Kasumi-1 (cell line): ENCODE results near the gene CSGALNACT2.
"Not testable (repeated sequence)": the region's sequence is repeated elsewhere in the genome, so short reads cannot be mapped to it uniquely, and the experiment has no call there.

Experiments used
- DNase-seq, 2 experiments: peaks; one replicate each; lab custom pipeline; 2025; lab: John Stamatoyannopoulos, UW

Gene CSGALNACT2

DNA sequence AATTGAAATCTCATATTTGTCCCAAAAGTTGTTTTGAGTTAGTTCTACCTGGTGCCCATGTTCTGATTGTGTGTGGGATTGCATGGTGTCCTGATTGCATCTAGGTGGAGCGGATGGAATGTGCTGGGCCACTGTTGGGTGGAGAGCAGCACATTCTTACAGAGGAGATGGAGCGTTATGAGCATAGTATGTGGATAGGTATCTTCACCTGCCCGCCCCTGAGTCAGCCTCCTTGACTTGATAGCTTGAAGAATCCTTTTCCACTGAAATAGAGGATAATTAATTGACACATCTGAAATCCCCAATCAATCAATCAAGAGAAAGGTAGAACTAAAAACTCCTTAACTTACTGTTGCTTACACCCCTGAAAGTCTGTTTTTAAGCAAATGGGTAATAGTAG, 45.5 kb downstream of the CSGALNACT2 start:
- DNase-seq, result not testable (repeated sequence)

DNA sequence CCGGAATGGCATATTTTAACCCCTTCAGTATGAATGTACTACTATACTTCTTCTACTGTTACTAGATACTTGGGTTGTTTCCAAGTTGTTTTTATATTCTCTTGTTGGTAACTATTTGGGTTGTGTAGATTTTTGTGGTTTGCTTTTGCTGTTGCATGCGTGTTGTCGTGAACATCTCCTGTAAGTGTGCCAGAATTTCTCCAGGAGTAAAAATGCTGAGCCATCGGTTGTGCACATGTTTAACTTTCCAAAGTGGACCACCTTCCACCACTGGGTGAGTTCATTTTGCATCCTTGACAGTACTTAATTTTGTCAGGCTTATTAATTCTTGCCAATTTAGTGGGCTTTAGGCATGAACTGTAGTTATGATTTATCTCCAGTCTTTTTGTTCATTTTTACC, 47.9 kb downstream of the CSGALNACT2 start:
- no peak for DNase-seq

DNA sequence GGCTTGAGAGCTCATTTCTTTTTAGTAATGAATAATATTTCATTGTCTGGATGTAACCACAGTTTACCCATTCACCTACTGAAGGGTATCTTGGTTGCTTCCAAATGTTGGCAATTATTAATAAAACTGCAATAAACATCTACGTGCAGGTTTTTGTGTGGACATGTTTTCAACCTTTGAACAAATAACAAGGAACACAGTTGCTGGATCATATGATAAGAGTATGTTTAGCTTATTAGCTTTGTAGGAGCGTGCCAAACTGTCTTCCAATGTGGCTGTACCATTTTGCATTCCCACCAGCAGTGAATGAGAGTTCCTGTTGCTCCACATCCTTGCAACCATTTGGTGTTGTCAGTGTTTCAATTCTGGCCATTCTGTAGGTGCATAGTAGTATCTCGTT, 49.0 kb downstream of the CSGALNACT2 start:
- DNase-seq, result no peak

DNA sequence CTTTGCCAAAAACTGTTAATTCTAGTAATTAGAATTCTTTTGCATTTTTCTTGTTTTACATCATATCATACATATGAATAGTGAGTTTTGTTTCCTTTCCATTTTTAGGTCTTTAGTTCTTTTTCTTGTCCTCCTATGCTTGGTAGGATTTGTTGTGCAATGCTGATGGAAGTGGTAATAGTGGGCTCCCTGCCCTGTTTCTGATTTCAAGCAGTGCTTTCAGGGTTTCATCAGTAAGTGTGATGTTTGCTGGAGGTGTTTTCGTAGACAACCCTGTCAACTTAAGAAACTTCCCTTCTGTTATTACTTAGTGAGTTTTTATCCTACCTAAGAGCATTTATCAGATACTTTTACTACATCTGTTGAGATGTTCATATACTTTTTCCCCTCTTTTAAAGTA, 50.5 kb downstream of the CSGALNACT2 start:
- no peak for DNase-seq

DNA sequence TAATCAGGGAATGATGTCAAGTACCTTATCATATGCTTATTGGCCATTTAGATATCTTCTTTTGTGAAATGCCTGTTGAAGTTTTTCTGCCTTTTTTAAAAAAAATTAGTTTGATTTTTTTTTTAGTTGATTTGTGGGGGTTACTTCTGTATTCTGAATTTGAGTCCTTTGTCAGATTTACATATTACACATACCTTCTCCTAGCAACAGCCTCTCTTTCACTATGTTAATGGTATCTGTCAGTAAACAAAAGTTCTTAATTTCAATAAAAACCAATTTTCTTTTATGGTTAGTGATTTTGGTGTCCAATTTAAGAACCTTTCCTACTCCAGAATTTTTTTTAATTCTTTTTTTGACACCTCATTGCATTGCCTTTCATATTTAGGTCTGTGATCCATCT, 52.0 kb downstream of the CSGALNACT2 start:
- DNase-seq, result no peak

DNA sequence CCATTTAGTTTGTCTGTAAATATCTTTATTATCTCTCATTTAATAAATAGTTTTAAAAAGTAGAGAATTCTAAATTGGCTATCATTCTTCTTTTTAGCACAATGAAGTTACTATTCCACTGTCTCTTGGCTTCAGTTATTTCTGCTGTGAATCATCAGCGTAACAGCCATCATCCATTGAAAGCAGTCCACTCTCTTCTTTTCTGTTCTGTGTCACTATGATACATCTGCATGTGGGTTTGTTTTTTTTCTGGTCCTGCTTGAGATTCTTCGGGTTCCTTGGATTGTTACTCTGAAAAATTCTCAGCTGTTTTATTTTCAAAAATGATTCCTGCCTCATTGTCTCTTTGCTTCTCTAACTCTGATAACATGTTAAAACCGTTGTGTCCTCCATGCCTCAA, 52.5 kb downstream of the CSGALNACT2 start:
- no peak for DNase-seq

DNA sequence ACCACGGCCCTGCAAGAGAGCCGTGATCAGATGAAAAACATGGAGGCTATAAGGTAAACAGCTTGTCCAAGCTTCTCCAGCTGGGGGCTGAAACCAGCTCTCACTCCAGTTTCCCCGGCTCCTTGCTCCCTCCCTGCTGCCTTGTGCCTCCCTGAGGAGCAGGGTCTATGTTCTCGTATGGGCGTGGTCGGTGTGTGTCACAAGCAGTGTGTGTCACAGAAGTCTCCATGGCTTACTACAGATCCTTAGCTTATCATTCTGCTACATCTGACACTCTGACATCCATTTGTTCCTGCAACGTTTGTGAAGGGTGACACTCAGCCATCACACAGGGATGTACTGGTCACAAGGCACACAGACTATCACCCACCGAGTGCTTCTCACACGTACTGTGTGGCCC, 54.6 kb downstream of the CSGALNACT2 start:
- no peak for DNase-seq

DNA sequence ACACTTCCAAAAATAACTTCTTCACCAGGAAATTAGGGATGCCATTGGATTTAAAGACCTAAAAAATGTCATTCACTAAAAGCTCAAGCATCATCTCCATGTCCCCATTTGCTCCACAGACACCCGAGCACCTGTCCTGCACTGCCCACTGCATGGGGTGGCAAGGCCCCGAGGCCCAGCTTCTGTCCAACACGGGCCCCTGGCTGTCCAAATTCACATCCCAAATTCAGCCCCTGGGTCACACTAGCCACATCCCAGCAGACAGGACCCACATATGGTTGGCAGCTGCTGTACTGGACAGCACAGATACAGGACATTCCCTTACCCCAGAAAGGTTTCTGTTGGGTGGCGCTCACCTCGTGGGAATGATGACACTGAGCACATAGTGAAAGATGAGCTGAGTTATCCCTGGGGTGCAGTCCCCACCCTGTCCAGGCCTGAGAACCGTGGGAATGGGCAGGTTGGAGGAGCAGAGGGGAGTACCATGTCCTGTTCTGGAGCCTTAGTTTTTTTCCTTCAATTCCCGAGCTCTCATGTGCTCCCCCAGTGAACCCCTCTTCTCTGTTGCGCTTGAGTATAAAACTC, 55.3 kb downstream of the CSGALNACT2 start:
- DNase-seq, result no peak

DNA sequence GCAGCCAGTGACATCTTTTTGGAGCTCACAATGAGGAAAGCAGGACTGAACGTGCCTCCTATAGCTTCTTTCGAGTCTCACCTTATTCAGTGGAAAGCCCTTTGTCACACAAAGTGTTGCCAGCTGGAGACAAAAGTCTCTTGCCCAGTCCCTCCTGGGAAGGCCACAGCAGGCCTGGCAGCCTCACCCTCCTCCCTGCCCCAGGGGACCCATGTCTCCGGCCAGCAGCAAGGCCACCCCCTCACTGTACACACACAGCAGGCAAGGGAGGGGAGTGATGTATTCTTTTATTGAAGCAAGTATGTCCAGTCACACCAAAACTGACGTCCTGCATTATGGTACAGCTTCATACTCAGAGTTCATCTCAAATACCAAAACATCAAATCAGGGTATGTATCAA, 56.0 kb downstream of the CSGALNACT2 start:
- DNase-seq, result no peak

DNA sequence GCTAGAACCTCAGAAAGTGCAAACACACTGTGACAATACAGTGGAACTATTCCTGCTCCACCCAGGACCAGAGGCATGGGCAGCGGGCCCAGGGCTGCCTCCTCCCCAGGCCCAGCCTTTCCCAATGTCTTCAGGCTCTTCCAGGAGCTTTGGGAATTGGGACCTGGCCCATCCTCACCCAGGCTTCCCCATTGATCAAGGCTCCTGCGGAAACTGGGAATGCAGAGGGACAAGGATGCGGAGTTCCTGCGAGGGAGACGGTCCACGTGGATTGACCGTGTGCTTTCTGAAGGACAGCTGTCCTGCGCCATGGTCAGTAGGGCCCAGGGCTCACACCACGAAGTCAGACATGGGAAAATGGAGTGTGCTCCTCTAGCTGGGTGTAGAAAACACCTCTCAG, 56.6 kb downstream of the CSGALNACT2 start:
- DNase-seq, result no peak

DNA sequence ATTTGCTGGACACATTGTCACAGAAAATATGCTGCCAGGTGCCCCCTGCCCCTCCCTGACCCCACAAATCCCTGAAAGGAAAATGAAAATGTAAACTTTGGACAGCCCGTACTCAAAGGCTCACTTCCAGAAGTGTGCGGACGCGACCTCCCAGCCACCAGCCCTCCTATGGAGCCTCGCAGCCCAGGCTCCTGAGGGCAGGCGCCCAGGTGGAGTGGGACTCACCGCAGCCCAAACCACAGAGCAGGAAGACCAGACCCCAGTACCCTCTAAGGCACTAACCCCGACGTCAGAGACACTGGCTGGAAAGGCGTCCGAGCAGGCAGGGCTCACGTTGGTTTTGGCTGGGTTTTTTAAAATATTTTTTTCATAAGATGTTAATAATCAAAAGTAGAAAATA, 57.3 kb downstream of the CSGALNACT2 start:
- DNase-seq, result no peak

DNA sequence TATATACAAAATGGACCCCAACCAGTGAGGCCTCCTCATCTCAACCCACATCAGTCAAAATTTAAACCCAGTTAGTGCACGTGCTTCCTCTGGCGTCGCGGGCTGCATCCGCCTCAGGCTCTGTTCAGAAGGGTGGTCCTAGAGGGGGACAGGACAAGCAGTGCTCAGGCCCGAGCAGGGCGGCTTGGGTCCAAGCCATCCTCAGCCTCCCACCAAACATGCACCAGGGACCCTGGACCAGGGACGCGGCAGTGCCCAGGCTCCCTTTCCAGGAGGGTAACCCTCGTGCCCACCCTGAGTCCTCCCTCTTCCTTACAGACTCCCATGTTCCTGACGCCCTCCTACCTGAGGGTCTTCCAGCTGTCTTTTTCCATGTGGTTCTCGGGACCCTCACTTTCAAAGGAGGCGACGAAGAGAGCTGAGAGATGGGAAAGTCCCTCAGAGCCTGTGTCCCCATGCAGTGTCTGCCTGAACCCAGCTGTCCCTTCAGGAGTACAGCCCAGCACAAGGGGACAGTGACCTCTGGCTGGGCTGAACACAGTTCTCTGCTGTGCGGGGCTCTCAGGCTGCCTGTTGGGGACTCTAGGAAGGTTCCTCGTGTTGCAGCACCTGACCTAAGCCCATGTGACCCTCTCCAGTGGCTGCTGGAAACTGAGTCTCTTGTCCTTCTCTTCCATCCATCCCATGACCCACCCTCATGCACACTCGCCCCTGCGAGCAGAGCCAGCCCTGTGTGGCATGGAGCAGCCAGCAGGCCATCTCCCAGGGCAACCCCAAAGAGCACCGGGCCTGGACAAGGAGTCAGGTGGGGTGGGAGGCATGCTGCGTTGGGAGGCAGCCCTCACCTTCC, 58.1 kb downstream of the CSGALNACT2 start:
- DNase-seq, result no peak

DNA sequence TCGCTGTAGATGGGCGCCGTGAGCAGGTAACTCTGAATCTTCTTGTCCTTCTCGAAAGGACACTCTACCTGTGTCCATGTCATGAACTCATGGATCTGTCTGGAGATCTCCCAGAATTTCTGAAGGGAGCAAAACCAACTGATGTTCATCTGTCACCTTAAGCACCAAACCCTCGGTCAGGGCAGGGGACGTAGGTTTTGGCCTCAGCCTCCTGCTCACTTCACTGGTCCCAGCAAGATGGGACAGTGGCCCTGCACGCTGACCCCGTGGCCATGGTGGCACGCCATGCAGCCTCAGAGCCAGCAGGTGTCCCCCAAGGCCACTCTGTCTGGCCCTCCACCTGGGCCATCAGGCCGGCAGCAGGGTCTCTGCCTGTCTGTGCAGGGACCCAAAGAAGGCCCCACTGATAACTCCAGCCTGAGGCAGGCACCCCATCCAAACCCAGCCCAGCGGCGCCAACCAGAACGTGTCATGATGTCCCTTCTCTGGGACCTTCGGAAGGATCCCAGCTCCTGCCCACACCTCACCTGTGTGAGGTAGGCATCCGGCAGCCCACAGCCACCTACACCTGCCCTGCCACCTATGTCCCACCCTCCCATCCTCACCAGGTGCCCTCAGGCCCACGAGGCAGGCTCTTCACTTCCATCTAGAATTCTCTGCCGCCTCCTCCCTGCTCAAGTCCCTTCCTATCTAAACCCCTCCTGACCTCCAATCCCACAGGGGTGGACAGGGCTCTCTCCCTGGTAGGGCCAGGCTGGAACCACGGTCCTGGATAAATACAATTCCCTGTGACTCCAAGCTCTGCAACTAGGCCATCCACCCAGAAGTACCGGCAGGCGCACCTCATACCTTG, 59.0 kb downstream of the CSGALNACT2 start:
- DNase-seq, result no peak

DNA sequence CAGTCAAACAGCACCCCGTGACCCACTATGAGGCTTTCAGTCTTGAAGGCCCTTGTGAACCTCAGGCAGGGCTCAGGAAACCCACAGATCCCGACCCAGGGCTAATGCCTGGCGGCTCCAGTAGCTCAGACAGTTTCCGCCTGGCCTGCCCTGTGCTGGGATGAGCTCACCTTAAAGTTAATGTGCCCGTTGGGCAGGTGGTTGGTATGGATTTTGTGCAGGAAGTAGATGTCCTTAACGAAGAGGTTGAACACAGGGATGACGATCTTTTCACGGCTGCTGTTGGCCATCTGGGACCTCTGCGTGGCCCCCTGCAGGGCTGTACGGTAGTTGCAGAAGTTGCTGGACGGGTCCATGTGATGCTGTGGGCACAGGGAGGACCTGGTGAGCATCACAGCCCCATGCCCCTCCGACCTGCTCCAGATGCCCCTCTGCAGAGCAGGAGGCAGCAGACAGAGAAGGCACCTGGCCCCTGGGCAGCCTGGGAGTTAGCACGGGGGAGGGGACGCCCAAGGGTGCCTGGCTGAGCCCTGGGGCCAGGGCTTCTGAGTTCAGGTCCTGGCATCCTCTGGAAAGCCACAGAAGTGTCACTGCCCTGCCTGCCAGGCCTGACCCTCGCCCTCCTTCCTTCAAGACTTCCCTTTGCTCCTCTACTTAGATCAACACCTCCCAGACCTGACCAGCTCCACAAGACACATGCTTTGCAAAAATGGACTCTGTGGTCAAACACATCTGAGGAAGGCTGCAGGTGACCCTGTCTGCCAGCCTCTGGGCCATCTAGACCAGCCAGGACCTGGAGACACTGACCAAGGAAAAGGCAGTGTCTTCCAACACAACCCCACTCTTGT, 59.8 kb downstream of the CSGALNACT2 start:
- DNase-seq, result peak; percentile 37 to 46

DNA sequence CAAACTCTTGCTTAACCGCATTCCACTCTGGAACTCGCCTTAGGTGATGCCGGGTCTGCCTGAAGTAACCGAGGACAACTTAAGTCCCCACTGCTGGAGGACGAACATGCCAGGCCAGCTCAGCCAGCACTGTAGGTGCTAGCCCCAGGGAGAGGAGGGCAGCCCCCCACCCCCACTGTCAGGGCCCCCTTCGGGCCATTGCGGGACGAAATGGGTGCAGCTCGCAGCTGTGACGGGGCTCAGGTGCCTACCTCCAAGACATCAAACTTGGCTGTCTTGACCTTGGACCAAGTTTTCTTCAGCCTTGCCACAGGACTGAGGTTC, 60.4 kb downstream of the CSGALNACT2 start:
- no peak for DNase-seq

DNA sequence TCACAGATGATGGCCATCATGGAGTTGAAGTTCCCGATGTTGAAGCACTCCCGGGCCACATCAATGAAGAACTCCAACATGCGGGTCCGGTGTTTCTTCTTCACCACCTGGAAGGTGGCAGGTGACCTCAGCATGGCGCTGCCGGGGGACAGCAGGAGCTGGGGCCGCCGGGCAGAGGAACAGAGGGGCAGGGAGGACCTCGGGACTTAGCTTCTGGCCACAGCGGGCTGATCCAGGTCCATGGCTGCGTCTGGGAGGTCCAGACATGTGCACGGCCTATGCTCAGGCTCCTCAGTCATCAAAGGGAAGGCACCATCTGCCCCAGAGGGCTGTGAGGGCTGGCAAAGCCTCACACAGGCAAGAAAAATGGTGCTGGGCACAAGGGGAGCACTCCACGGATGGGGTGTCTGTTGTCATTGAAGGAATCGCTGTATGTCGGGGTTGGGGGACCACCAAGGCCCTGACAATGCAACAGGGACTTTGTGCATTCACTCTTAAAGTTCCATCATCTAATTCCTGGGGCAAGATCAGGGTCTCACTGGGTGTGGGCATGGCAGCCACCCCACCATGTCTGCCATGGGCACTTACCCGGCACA, 60.9 kb downstream of the CSGALNACT2 start:
- no peak for DNase-seq

DNA sequence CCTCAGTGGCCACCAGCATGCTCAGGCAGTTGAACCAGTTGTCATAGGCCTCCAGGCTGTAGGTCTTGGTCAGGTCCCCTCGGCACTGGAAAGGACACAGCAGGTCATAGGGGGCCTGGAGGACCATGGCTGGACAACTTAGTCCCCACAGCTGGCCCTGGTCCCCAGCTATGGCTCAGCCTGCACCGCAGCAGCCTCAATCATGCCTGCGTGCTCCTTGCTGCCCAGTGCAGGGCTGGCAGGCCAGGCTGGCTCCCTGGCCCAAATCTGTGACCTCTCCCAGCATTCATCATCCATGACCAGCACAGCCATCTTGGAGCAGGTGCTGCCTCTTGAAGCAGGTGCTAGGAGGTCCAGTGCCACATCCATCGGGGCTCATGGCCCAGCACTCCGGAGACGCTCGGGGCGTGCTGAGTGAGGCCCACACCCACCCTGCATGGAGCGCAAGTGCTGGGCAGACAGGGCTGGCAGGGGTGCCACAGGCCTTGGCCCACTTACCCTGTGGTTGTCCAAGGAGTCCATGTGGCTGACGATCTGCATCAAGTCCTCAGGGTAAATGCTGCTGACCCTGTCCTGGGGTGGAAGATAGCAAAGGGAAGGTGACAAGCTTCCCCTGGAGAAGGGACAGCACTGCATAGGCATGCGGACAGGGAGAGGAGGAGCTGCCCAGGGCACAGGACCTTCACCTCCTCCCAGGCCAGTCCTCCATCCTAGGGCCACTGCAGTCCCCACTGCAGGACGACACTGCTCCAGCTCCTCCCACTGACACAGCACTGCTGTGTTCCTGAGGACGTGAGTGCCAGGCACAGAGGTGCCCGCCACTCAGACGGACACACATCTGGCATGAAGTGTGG, 61.7 kb downstream of the CSGALNACT2 start:
- no peak for DNase-seq

DNA sequence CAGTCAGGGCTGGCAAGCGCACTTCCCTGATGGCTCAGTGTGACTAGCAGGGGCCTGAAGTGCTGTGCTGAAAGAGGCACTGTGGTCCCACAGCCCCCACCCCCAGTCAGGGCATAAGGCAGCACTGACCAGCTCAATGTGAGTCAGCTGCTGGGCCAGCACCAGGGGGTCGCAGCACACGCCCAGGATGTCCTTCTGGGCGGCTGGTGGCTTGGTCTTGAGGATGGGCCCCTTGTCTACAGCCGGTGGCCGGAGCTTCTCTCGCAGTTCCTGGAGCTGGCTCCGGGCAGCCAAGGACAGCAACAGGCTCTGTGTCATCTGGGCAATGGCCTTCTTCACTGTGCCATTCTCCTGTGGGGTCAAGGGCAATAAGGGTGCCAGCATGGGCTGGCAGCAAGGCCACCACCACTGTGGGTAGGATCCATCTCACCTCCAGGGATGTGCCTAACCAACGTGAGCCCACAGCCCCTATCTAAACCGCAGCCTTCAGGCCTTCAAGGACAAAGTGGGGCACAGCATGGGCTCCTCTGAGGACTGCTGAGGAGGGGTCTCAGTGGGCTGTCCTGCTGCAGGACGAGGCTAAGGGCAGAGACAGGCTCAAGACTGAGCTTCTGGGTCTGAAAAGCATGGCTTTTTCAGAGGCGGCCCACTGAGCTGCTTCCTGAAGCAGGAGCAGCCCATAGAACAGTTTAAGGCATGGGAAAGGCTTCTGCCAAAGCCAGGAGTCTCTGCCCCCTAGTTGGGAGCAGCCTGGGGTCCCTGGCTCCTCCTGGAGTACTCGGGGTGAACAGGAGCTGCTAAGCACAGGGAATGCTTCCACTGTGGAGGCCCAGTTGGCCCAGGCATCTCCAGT, 62.5 kb downstream of the CSGALNACT2 start:
- DNase-seq, result no peak

DNA sequence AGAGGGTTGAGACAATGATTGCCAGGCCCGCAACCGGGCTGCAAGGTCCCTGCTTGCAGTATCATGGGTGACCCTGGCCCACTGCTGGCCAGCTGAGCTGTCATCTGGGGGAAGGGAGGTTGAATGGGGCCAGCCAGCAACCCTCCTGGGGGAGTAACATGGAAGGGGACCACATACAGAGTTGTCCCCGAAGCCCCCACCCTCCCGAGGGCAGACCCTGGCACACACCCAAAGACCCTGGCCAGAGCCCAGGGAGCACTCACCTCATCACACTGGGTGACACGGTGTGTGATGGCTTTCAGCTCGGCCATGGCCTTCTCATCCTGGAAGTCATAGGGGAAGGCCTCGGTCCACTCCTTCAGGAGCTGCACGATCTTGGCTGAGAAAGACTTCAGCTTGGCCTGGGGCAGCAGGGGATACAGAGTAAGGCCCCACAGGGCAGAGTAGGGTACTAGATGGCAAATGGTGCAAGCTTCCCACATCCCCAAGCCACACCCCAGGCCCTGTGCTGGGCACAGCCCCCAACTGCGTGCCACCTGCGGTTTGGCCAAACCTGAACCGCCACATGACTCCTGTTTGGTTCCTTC, 63.4 kb downstream of the CSGALNACT2 start:
- DNase-seq, result no peak
